Heart left ventricle (tissue), 13 donors: Measurements from ENCODE around the gene PDGFRB.

ENCODE experiments used
- POLR2A ChIP-seq, 2 donors: fragments of 450-650 bp; IDR thresholded peaks; one replicate each; pipeline ENCODE4 v1.6.1; 2017; ENCODE audit warnings: antibody characterized with exemption in 2 of 2, mild to moderate bottlenecking in 2 of 2, moderate library complexity in 2 of 2
- TF ChIP-seq, protein P1 (sequence below), 12 donors: fragments of 200-600 bp; sonication (generic) in 4 of 12; IDR thresholded peaks; one replicate each; pipeline versions ENCODE4 v1.5.0 to v1.8.0; 2018 to 2022; ENCODE audit warnings: antibody characterized with exemption in 12 of 12, mild to moderate bottlenecking in 5 of 12
- donor health status: ischemic (EF 13 %, LVEDD 7.1; RV severe dilation, severe dysfunction).
- donor health status: DM: no; HTN: yes; CAD: no.
- donor health status: DM: no; HTN: no; CAD: no.
- donor health status: ischemic (EF 25% LVEDD 6.9; RV normal size, moderate dysfunction).
- donor health status: ischemic (EF 25% LVEDD 5.7; RV mildly dilated, moderate dysfunction).
- donor health status: ischemic (EF 35%, LVEDD 5.7; RV mildly dilated, moderate dysfunction).
- donor health status: nonischemic (EF 11% LVEDD 7.7; RV severe dilation, severe dysfunction).
- donor health status: DM: yes; HTN: yes; CAD: no.
- donor health status: PGD.
- donor health status: ischemic (EF 29% LVEDD 5.4; RV normal size, mild dysfunction).
- donor health status: nonischemic (EF 23%, LVEDD 6.1; RV moderate dilation, normal function).

DNA sequence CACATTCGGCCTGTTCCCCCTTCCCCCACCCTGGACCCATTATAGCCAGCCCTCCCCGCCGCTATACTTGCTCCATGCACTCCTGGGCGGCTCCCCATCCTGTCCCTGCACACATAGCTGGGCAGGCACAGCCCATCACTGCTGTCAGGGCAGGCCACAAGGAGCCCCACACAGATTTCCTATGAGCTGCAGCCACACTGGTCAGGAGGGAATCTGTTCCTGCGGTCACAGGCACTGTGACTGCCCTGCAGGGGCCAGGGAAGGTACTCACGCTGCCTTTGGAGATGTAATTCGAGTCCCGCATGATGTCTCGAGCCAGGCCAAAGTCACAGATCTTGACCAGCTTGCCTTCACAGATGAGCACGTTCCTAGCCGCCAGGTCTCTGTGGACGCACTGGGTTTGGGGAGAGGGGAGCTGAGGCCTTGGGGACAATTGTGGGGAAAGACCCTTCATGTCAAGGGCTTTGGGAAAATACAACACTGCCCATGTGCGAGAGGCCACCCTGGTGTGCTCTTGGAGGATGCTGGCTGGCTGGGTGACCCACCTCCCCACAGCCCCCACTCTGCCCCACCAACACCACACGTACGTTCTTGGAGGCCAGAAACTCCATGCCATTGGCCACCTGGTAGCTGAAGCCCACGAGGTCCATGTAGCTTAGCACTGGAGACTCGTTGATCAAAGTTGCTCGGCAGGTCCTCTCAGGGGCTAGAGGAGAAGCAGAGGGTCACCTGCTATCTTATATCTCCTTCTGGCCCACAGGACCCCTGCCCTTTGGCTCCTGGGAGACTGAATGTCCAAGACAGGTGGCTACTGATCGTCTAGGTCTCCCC is 34.8 kb downstream of the PDGFRB start:
- TF ChIP-seq, protein P1, sequence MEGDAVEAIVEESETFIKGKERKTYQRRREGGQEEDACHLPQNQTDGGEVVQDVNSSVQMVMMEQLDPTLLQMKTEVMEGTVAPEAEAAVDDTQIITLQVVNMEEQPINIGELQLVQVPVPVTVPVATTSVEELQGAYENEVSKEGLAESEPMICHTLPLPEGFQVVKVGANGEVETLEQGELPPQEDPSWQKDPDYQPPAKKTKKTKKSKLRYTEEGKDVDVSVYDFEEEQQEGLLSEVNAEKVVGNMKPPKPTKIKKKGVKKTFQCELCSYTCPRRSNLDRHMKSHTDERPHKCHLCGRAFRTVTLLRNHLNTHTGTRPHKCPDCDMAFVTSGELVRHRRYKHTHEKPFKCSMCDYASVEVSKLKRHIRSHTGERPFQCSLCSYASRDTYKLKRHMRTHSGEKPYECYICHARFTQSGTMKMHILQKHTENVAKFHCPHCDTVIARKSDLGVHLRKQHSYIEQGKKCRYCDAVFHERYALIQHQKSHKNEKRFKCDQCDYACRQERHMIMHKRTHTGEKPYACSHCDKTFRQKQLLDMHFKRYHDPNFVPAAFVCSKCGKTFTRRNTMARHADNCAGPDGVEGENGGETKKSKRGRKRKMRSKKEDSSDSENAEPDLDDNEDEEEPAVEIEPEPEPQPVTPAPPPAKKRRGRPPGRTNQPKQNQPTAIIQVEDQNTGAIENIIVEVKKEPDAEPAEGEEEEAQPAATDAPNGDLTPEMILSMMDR (IDR thresholded peaks at IDR 0.05) = no peak
- no peak for TF ChIP-seq POLR2A (IDR thresholded peaks at IDR 0.05)
